Measurements from ENCODE around the gene FBXO24.

Gene FBXO24

DNA sequence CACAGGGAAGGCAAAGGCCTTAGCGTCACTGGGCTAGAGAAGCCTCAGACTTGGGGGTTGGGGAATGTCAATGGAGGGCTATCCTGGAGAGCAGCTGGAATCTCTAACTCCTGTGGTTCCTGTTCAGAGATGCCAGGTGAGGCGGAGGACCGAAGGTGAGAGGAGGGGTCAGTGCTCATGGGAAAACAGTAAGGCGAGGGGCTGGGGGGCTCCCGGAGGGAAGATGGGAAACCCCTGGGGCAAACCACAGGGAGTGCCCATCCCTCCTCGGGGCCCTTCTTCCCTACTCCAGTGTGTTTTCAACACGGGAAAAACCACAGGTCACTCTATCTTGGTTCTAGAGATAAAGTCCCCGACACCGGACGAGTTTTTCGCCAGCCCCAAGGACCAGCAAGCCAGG lies 3.5 kb upstream of the FBXO24 start:
- no peak overlapping the region for H3K4me3 ChIP-seq (ENCODE audit: low read length)

DNA sequence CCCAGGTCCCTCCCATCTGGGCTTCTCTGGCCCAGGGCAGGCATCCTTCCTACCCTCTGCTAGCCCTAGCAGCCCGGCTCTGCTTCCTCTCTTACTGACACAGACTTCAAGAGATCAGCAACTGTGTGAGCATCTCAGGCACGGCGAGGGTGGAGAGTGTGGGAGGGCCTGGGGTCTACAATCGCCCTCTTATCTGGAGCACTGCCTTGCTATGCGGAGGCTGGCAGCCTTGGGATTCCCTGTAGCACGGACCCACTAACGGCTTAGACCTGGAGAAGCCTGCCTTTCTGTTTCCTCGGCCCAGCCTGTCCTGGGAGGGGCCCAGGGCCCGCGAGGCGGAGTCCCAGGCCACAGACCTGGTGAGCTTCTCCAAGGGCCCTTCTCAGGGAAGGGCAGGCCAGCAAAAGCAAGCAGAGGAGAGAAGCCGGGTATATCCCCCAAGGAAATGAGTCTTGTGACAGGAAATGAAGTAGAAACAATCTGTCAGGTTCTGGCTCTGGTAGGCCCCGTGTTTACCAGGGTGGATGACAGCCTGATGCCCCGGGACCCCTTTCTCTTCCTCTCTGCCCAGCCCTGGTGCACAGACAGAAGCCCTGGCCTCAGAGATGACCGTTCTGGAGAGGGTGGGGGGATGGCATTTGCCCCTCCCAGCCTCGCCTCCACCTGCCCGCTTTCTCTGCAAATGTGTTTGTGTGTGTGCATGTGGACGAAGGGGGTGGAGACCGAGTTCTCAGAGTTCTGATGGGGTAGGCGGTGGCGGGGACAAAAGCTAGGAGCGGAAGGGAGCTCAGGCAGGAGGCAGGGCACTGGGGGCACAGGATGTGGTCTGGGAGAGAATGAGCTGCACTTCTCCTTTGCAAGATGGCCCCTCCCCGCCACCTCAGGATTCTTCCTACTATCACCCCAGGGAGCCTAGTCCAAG lies 2.7 kb upstream of the FBXO24 start:
- Histone ChIP-seq H3K4me1 (ENCODE audit: insufficient read depth, low read length) (peaks cover 24% of the 10 kb centered on the region), H3K36me3 (ENCODE audit: insufficient read depth, low read length) (peaks cover 38% of the 10 kb centered on the region), H3K4me3 (ENCODE audit: low read length) (no peak overlapping the region)

More for the DNA sequence above, 3.5 kb upstream of the FBXO24 start:
- no peaks in the 10 kb centered on the region for H3K9me3 ChIP-seq (ENCODE audit: low read length)
- H3K4me1 ChIP-seq (ENCODE audit: insufficient read depth, low read length): peaks cover 24% of the 10 kb centered on the region
- H3K27me3 ChIP-seq (ENCODE audit: insufficient read depth, low read length): no peaks in the 10 kb centered on the region
- no peak overlapping the region for H2AFZ ChIP-seq (ENCODE audit: low read depth, low read length)
- peaks cover 45% of the 10 kb centered on the region for H3K36me3 ChIP-seq (ENCODE audit: insufficient read depth, low read length)

DNA sequence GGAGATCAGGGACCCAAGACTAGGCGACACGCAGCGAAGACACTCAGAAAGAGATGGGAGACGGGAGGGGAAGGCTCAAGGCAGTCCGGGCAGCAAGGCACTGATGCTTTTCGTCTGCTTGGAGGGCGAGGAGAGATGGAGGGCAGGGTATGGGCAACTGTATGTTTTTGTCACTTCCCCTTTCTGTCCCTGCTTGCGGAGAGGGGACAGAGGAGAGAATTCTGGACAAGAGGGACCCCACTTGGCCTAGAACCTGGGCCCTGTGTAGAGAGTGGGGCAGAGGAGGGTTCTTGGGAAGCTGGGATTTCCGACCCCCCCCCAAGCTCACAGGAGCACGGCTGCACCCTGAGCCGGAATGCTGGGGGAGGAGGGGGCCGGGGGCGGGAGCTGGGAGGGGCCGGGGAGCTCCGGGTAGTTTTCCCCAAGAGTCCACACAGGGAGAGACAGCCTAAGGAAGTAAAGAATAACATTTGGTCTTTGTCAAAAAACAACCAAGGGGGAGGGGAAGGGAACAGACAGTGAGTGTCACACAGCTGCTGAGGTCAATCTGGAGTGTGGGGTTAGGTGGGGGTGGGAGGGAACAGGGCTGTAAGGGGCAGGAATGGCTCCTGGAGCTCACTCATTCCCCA lies 2.0 kb upstream of the FBXO24 start:
- Histone ChIP-seq H3K4me1 (ENCODE audit: insufficient read depth, low read length) (peaks cover 24% of the 10 kb centered on the region), H2AFZ (ENCODE audit: low read depth, low read length) (no peak overlapping the region), H3K4me3 (ENCODE audit: low read length) (peak overlapping the region; percentile 94), H3K27me3 (ENCODE audit: insufficient read depth, low read length) (no peaks in the 10 kb centered on the region), H3K36me3 (ENCODE audit: insufficient read depth, low read length) (peaks cover 33% of the 10 kb centered on the region), H3K9me3 (ENCODE audit: low read length) (no peaks in the 10 kb centered on the region)

More for the DNA sequence above, 2.7 kb upstream of the FBXO24 start:
- no peaks in the 10 kb centered on the region for H3K9me3 ChIP-seq (ENCODE audit: low read length)
- no peaks in the 10 kb centered on the region for H3K27me3 ChIP-seq (ENCODE audit: insufficient read depth, low read length)
- no peak overlapping the region for H2AFZ ChIP-seq (ENCODE audit: low read depth, low read length)

DNA sequence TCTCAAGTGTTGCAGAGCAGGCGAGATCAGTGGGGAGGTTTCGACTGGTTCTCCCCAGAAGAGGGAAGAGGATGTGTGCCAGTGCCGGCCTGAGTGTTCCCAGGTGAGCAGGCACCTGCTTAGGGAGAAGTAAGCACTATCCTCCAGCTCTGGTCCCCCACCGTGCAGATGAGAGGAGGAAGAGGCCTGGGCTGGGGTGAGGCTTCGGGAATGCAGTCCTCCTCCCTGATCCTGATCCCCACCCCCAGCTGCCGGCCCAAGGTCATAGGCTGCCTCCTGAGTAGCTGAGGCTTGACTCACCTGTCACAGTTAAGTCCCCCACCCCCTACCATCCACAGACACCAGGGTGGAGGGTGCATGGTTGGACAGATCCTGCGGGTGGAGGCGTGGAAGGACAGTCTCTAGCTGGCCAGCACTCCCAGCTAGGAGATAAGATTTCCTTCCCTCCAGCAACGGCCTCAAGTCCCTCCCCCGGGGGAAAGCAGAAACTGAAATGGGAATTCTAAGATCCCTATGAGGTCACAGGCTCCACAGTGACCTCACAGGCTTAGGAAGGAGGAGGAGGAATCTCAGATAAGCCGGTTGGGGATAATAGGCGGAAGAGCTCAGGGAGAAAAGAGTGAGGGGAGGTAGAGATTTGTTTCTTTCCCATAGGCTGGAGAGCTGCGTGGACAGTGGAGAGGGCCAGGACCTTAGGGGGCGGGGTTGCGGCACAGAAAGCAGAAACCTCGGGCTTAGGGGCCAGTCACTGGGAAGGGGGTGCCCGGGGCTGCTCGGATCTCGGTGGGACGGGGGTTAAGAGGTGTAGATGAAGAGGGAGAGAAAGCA lies 1.2 kb upstream of the FBXO24 start:
- Histone ChIP-seq H3K4me1 (ENCODE audit: insufficient read depth, low read length) (peaks cover 26% of the 10 kb centered on the region), H3K4me3 (ENCODE audit: low read length) (peak overlapping the region; percentile 94), H3K27me3 (ENCODE audit: insufficient read depth, low read length) (no peaks in the 10 kb centered on the region)

DNA sequence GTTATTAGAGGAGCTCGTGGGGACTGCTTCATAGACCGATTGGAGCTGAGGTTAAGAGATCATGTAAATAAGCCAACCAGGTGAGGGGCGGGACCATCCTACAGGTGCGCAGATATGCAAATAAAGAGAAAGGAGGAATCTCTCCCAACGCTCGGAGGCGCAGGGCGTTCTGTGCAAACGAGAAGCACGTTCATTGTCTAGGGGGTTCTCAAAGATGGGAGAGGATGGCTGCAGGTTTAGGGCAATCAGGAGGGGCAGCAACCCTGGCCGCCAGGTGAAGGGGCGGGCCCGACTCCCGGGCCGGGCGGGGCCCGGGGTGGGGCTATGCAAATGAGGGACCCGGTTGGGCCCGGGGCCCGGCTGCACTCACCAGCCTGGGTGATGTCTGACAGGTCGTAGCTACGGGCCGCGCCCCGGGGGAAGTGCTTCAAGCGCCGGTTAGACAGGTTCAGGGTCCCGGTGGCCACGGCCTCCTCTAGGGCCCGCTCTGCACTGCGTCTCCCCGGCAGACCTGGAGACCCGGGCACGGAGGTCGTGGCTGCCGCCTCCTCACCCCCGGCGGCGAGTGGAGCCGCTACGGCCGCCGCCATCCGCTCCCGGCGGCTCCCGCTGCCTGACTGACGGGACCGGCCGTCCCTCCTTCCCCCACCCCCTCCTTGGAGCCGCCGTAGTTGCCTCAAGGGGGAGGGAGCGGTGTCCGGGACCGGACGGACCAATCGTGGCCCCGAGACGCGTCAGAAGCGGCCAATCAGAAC lies 440 bp upstream of the FBXO24 start, which contains the start of gene LRCH4:
TSS of gene LRCH4 (minus strand) at position 619 of the 755 bp plus-strand sequence. CDS start at position 590, 29 bp downstream.
- H2AFZ ChIP-seq (ENCODE audit: low read depth, low read length): peak within 1 kb of the TSS; percentile 2
- H3K4me1 ChIP-seq (ENCODE audit: insufficient read depth, low read length): peaks cover 26% of the 10 kb centered on the region
- H3K36me3 ChIP-seq (ENCODE audit: insufficient read depth, low read length): peaks cover 23% of the 10 kb centered on the region
- H3K27me3 ChIP-seq (ENCODE audit: insufficient read depth, low read length): no peaks in the 10 kb centered on the region
- no peaks in the 10 kb centered on the region for H3K9me3 ChIP-seq (ENCODE audit: low read length)
- H3K4me3 ChIP-seq (ENCODE audit: low read length): peak within 1 kb of the TSS; percentile 94

More for the DNA sequence above, 1.2 kb upstream of the FBXO24 start:
- Histone ChIP-seq H3K9me3 (ENCODE audit: low read length) (no peaks in the 10 kb centered on the region), H2AFZ (ENCODE audit: low read depth, low read length) (no peak overlapping the region), H3K36me3 (ENCODE audit: insufficient read depth, low read length) (peaks cover 30% of the 10 kb centered on the region)

DNA sequence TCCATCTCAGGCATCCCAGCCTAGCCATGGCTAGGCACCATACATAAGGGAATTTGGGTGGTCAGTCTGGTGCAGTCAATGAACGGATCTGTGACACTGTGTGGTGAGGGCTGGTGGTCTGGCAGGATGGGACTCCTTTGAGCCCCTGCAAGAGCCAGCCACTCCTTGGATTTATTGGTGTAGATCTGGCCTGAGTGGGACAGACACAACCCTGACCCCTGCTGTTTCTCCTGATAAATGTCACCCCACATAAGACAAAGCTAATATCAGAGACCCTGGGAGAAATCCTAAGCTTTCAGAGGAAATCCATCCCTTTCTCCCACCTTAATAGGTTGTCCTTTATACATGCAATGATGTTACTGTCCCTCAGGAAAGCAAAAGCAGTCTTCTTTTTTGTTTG lies 2.3 kb downstream of the FBXO24 start:
- H2AFZ ChIP-seq (ENCODE audit: low read depth, low read length): no peak overlapping the region
- no peaks in the 10 kb centered on the region for H3K9me3 ChIP-seq (ENCODE audit: low read length)
- H3K27me3 ChIP-seq (ENCODE audit: insufficient read depth, low read length): no peaks in the 10 kb centered on the region
- H3K4me3 ChIP-seq (ENCODE audit: low read length): no peak overlapping the region
- peaks cover under 1% of the 10 kb centered on the region for H3K36me3 ChIP-seq (ENCODE audit: insufficient read depth, low read length)
- peaks cover 24% of the 10 kb centered on the region for H3K4me1 ChIP-seq (ENCODE audit: insufficient read depth, low read length)

DNA sequence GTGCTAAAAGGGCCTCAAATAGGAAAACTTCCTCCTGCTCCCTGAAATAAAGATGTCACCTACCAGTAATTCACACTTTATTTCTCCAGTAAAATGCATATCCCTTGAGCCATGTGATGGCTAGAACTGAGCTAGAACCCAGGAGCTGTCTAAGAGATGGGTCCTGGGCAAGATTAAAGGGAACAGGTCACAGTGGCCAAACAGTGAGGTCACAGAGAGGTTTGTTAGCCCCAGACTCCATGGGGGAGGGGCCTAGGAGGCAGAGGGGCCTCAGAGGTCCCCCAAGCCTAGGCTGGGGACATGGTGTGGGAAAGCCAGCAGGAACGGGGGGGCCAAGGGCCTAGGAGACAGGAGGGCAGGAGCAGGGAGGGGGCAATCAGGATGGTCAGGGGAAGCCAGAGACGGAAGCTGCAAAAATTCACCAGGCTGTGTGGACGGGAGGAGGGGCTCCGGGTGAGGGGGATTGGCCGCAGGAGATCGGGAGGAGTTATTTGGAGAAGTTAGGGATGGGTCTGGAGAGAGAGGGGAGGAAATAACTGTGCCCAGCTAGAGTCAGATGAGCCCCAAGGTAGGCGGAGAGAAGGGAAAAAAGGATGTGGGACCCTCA lies 3.3 kb downstream of the FBXO24 start:
- Histone ChIP-seq H3K27me3 (ENCODE audit: insufficient read depth, low read length) (no peaks in the 10 kb centered on the region), H2AFZ (ENCODE audit: low read depth, low read length) (no peak overlapping the region), H3K4me1 (ENCODE audit: insufficient read depth, low read length) (peaks cover 16% of the 10 kb centered on the region), H3K36me3 (ENCODE audit: insufficient read depth, low read length) (no peaks in the 10 kb centered on the region), H3K9me3 (ENCODE audit: low read length) (no peaks in the 10 kb centered on the region), H3K4me3 (ENCODE audit: low read length) (no peak overlapping the region)

DNA sequence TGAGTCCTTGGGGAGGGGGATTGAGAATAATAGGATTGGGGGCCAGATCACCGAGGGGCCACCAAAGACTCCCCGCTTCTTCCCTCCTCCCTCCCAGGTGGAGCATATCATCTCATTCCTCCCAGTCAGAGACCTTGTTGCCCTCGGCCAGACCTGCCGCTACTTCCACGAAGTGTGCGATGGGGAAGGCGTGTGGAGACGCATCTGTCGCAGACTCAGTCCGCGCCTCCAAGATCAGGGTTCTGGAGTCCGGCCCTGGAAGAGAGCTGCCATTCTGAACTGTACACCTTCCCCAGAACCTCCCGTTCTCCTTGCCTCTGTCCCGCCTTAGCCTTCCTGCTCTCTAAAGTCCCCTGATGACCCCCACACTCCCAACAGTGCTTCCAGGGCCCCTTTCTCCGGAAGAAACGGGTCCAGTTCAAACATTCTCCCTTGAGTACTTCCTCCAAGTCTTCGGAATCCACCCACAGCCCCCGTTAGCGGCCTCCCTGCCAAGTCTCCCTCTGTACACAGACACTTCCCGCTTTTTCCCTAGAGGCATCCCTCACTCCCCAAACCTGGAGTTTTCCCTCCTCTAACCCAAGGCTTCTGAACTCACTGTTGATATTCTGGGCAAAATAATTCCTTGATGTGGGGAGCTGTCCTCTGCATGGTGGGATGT lies 4.1 kb downstream of the FBXO24 start:
- Histone ChIP-seq H3K4me3 (ENCODE audit: low read length) (no peak overlapping the region), H3K27me3 (ENCODE audit: insufficient read depth, low read length) (no peaks in the 10 kb centered on the region), H3K4me1 (ENCODE audit: insufficient read depth, low read length) (peaks cover 8% of the 10 kb centered on the region), H2AFZ (ENCODE audit: low read depth, low read length) (no peak overlapping the region), H3K36me3 (ENCODE audit: insufficient read depth, low read length) (no peaks in the 10 kb centered on the region), H3K9me3 (ENCODE audit: low read length) (no peaks in the 10 kb centered on the region)

DNA sequence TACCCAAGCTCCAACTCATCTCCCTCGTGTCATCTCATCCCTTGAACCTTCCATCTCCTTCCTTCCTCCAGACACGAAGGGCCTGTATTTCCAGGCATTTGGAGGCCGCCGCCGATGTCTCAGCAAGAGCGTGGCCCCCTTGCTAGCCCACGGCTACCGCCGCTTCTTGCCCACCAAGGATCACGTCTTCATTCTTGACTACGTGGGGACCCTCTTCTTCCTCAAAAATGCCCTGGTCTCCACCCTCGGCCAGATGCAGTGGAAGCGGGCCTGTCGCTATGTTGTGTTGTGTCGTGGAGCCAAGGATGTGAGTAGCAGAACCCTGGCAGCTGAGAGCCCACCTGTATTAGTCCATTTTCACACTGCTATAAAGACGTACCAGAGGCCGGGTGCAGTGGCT lies 5.5 kb downstream of the FBXO24 start:
- Histone ChIP-seq H3K9me3 (ENCODE audit: low read length) (no peaks in the 10 kb centered on the region), H3K4me3 (ENCODE audit: low read length) (no peak overlapping the region), H3K27me3 (ENCODE audit: insufficient read depth, low read length) (no peaks in the 10 kb centered on the region), H3K36me3 (ENCODE audit: insufficient read depth, low read length) (no peaks in the 10 kb centered on the region), H3K4me1 (ENCODE audit: insufficient read depth, low read length) (peaks cover 5% of the 10 kb centered on the region), H2AFZ (ENCODE audit: low read depth, low read length) (no peak overlapping the region)

DNA sequence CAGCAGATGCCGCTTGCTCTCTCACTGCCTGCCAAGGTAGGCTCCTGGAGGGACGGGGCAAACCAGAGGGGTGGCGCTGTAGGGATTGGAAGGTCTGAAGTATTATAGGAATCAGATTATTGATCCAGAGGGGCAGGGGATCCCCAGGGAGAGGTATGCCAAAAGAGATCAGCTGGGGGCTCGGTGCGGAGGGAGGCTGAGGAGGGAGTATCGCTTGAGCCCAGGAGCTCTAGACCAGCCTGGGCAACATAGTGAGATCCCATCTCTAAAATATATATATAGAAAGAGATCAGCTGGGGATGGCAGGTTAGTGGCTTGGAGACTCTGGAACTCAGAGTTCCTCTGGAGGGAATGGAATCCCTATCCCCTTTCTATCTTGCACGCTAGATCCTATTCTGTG lies 9.1 kb downstream of the FBXO24 start:
- H3K9me3 ChIP-seq (ENCODE audit: low read length): no peaks in the 10 kb centered on the region
- H3K4me3 ChIP-seq (ENCODE audit: low read length): no peak overlapping the region
- no peak overlapping the region for H2AFZ ChIP-seq (ENCODE audit: low read depth, low read length)
- H3K27me3 ChIP-seq (ENCODE audit: insufficient read depth, low read length): no peaks in the 10 kb centered on the region
- H3K4me1 ChIP-seq (ENCODE audit: insufficient read depth, low read length): peaks cover under 1% of the 10 kb centered on the region
- H3K36me3 ChIP-seq (ENCODE audit: insufficient read depth, low read length): no peaks in the 10 kb centered on the region

DNA sequence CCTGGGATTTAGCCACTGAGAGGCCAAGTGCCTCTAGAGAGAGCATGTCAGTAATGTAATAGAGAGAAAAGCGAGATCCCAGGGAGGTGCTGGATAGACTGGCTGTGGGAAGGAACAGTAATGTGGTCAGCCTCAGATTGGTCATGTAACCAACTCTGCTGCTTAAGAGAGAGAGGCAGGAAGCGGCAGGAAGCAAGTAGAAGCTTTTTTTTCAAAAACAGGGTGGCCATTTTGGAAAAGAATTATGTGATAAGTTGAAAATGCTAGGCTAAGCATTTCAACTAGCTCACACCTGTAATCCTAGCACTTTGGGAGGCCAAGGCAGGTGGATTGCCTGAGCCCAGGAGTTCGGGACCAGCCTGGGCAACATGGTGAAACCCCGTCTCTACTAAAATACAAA lies 12.3 kb downstream of the FBXO24 start:
- Histone ChIP-seq H3K36me3 (ENCODE audit: insufficient read depth, low read length) (no peaks in the 10 kb centered on the region), H3K27me3 (ENCODE audit: insufficient read depth, low read length) (no peaks in the 10 kb centered on the region), H3K4me1 (ENCODE audit: insufficient read depth, low read length) (peaks cover 30% of the 10 kb centered on the region), H2AFZ (ENCODE audit: low read depth, low read length) (no peak overlapping the region), H3K9me3 (ENCODE audit: low read length) (no peaks in the 10 kb centered on the region), H3K4me3 (ENCODE audit: low read length) (no peak overlapping the region)

Measured in neuron (in vitro differentiated cells).